Fibroblast of villous mesenchyme (primary cell): ENCODE measurements around the gene ZNF597. TPM values are rescaled to one million over a fixed set of nuclear protein-coding genes. Genes with fewer than 3 reads are reported as not detected.

Source experiments
- DNase-seq: peaks from one replicate; pipeline ENCODE4 v3.0.0-alpha.2; 2010; ENCODE audit warnings: low read depth
- H3K4me3 ChIP-seq: 2 replicates; pipeline ENCODE4 v1.5.1; 2011; ENCODE audit warnings: low read depth, mild to moderate bottlenecking, low read length
- total RNA-seq: library from RNA; depleted of rRNA; stranded (reverse); fragments of >200 nt; gene quantifications from 2 replicates; pipeline ENCODE4 v1.2.3, GENCODE V29; 2012
- TF ChIP-seq, protein P1 (sequence below): IDR thresholded peaks from 2 replicates; pipeline ENCODE4 v1.5.1; 2012; ENCODE audit warnings: low read depth, mild to moderate bottlenecking, low read length; ENCODE audit not compliant: insufficient read depth

ZNF597 gene
- total RNA-seq, 1 donor: 5.2 TPM

DNA sequence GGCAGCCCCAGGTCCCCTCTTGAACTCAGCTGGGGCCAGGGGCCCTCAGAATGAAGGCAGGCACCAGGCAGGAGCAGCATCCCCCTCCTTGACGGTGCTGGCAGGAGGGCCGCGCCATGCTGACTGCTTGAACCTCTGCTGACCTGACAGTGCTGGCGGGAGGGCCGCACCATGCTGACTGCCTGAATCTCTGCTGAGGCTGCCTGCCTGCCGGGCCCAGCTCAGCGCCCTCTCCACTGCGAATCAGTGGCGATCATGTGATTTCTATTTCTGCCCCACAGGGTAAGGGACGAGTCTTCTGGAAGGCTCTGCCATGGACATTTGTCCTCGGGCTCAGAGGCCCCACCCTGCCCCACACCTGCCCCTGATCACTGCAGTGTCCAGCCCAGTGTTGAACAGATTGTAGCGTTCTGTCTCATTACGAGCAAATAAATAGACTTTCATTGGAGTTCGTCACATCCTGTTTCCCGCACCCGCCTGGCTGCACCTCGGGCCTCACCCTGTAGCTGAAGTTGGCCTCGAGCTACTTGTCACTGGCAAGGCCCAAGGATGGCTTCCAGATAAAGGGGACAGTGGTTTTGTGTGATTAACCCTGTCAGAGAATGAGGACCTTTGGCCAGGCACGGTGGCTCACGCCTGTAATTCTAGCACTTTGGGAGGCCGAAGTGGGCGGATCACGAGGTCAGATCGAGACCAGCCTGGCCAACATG, 43.4 kb upstream of the ZNF597 start:
- no peak overlapping the region for H3K4me3 ChIP-seq
- TF ChIP-seq, protein P1, sequence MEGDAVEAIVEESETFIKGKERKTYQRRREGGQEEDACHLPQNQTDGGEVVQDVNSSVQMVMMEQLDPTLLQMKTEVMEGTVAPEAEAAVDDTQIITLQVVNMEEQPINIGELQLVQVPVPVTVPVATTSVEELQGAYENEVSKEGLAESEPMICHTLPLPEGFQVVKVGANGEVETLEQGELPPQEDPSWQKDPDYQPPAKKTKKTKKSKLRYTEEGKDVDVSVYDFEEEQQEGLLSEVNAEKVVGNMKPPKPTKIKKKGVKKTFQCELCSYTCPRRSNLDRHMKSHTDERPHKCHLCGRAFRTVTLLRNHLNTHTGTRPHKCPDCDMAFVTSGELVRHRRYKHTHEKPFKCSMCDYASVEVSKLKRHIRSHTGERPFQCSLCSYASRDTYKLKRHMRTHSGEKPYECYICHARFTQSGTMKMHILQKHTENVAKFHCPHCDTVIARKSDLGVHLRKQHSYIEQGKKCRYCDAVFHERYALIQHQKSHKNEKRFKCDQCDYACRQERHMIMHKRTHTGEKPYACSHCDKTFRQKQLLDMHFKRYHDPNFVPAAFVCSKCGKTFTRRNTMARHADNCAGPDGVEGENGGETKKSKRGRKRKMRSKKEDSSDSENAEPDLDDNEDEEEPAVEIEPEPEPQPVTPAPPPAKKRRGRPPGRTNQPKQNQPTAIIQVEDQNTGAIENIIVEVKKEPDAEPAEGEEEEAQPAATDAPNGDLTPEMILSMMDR: no peak
- DNase-seq: no peak

DNA sequence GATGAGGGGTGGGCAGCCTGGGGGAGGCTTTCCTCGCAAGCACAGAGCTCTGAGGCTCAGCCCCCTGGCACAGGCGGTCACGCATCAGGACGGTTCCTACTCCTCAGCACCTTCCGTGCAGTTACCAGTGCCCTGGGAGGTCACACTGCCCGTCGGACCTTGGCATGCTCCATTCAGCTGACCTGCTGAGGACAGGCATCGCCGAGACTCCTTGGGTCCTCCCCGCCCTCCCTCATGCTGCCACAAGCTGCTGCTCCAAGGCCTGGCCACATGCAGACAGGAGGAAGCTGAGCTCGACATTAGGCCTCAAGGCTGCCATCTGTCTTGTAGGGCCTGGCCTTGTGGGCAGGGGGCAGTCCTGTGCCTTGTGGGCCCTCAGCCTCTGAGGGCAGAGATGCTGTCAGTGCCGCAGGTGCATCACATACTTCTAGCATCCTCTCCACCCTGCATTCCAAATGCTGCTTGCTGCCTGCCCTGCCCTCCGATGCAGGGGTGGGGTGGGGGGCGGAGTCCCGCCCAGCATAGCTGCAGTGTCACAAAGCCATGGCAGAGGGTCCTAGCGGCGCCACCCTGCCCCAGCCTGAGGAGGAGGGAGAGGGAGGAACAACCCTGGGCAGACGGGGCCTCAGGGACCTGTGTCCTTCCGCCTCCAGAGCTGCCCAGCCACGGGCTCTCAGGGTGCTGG, 42.7 kb upstream of the ZNF597 start:
- H3K4me3 ChIP-seq: no peak overlapping the region
- TF ChIP-seq, protein P1: no peak
- DNase-seq: no peak

- DNase-seq: no peak
- H3K4me3 ChIP-seq: no peak overlapping the region
- TF ChIP-seq, protein P1: no peak
These were observed 41.9 kb upstream of the ZNF597 start for GRCh38 chr16:3485097-3485745.

GRCh38 chr16:3484318-3485096, 41.2 kb upstream of the ZNF597 start:
- DNase-seq: no peak
- TF ChIP-seq, protein P1: no peak
- no peak overlapping the region for H3K4me3 ChIP-seq

DNA sequence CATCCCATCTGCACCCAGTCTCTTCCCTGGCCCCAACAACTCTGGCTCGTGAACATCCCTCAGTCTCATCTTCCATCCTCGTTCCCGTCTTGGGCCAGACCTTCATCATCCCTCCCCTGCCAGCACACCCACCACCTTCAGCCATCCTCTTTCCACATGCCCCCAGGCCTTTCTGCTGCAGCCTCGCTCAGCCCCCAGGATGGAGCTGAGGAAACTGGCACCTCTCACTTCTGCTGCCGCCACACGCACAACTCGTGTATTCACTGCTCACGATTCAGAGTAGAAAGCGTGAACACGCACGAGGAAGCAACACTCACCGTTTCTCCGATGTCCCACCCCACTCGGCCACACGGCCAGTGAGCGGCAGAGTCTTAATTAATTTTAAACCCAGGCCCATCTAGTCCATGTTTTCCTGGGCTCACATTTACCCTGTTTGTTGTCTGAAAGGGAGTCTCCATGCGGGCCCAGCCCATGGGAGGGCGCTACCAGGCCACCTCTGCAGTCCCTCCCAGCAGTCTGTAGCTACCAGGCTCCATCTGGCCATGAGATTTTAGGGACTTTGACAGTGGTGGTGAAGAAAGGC, 39.4 kb upstream of the ZNF597 start:
- no peak overlapping the region for H3K4me3 ChIP-seq
- TF ChIP-seq, protein P1: no peak
- no peak for DNase-seq
